Ishikawa (cell line): ENCODE measurements around the gene STEAP2.

ENCODE experiments used
- EP300 ChIP-seq: IDR thresholded peaks from 2 replicates; pipeline ENCODE4 v1.6.1; 2012; ENCODE audit warnings: borderline replicate concordance
- FOXM1 ChIP-seq: IDR thresholded peaks from 2 replicates; pipeline ENCODE4 v1.6.1; 2012; ENCODE audit warnings: low read depth, borderline replicate concordance
- RAD21 ChIP-seq: IDR thresholded peaks from 2 replicates; pipeline ENCODE4 v1.6.1; 2012; ENCODE audit warnings: low read depth
- TEAD4 ChIP-seq: IDR thresholded peaks from 2 replicates; pipeline ENCODE4 v1.6.1; 2012
- YY1 ChIP-seq: IDR thresholded peaks from 2 replicates; pipeline ENCODE4 v1.6.1; 2012; ENCODE audit warnings: low read depth
- ZBTB7A ChIP-seq: IDR thresholded peaks from 2 replicates; pipeline ENCODE4 v1.6.1; 2012; ENCODE audit warnings: low read depth
- TF ChIP-seq, protein P1 (sequence below): IDR thresholded peaks from 2 replicates; pipeline ENCODE4 v1.6.1; 2012

DNA sequence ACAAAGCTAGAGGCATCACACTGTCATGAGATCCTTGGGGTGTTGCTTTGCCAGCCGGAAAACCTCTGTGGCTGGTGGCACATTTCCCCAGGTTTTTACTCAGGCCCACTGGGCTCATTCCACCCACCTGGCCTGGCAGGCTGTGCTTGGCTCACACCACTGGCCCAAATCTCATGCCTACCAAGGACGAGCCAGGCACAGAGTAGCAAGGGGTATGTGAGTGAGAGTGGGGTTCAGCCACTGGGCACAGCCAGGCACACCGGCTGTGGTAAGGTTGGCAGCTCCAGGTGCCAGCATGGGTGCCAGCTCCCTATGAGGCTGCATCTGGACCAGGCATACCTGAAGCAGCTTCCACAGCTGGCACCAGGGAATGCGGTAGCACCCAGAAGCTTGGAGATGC is 35.9 kb upstream of the STEAP2 start:
- no peak for TF ChIP-seq FOXM1
- no peak for TF ChIP-seq RAD21
- TF ChIP-seq EP300: no peak
- no peak for TF ChIP-seq TEAD4
- no peak for TF ChIP-seq YY1
- TF ChIP-seq ZBTB7A: no peak
- TF ChIP-seq, protein P1, sequence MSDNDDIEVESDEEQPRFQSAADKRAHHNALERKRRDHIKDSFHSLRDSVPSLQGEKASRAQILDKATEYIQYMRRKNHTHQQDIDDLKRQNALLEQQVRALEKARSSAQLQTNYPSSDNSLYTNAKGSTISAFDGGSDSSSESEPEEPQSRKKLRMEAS: no peak
